H9 (cell line): ENCODE measurements around the gene CAMSAP2. TPM values are rescaled to one million over a fixed set of nuclear protein-coding genes. Genes with fewer than 3 reads are reported as not detected.

ENCODE experiments used
- DNase-seq: peaks from one replicate; pipeline ENCODE4 v3.0.0-alpha.2; 2017
- H2AFZ ChIP-seq: one replicate; pipeline ENCODE4 v1.6.1; 2013; ENCODE audit warnings: mild to moderate bottlenecking, low read length, control low read depth, moderate library complexity
- H2AK5ac ChIP-seq: 2 replicates; pipeline ENCODE4 v1.6.1; 2013; ENCODE audit warnings: low read length, control low read depth, mixed read lengths; ENCODE audit not compliant: insufficient read length
- H2BK120ac ChIP-seq: one replicate; pipeline ENCODE4 v1.6.1; 2013; ENCODE audit warnings: low read depth, mild to moderate bottlenecking, low read length, control low read depth, inconsistent platforms; ENCODE audit not compliant: poor library complexity, severe bottlenecking
- H2BK12ac ChIP-seq: 2 replicates; pipeline ENCODE4 v1.6.1; 2013; ENCODE audit warnings: low read length, control low read depth, mixed read lengths, low read depth; ENCODE audit not compliant: insufficient read length
- H2BK15ac ChIP-seq: 2 replicates; pipeline ENCODE4 v1.6.1; 2013; ENCODE audit warnings: low read depth, low read length, control low read depth
- H2BK20ac ChIP-seq: one replicate; pipeline ENCODE4 v1.6.1; 2013; ENCODE audit warnings: low read depth, mild to moderate bottlenecking, low read length, control low read depth, inconsistent platforms; ENCODE audit not compliant: poor library complexity, severe bottlenecking
- H2BK5ac ChIP-seq: 2 replicates; pipeline ENCODE4 v1.6.1; 2013; ENCODE audit warnings: low read length, control low read depth, mixed read lengths; ENCODE audit not compliant: insufficient read length
- H3K14ac ChIP-seq: 2 replicates; pipeline ENCODE4 v1.6.1; 2013; ENCODE audit warnings: low read length, control low read depth; ENCODE audit not compliant: insufficient read depth
- H3K18ac ChIP-seq: 2 replicates; pipeline ENCODE4 v1.6.1; 2013; ENCODE audit warnings: low read depth, mild to moderate bottlenecking, mixed read lengths, low read length, control low read depth; ENCODE audit not compliant: insufficient read length
- H3K23ac ChIP-seq: 2 replicates; pipeline ENCODE4 v1.6.1; 2013; ENCODE audit warnings: low read length, control low read depth, mixed read lengths, low read depth; ENCODE audit not compliant: insufficient read length
- H3K23me2 ChIP-seq: 2 replicates; pipeline ENCODE4 v1.6.1; 2013; ENCODE audit warnings: low read depth, mild to moderate bottlenecking, mixed read lengths, low read length, control low read depth; ENCODE audit not compliant: insufficient read length, poor library complexity, severe bottlenecking
- H3K27ac ChIP-seq: 2 replicates; pipeline ENCODE4 v1.5.1; 2013; ENCODE audit warnings: low read length, control low read depth, mixed read lengths, low read depth; ENCODE audit not compliant: insufficient read length
- H3K27me3 ChIP-seq: 2 replicates; pipeline ENCODE4 v1.6.1; 2013; ENCODE audit warnings: low read length, control low read depth, inconsistent platforms; ENCODE audit not compliant: insufficient read depth
- H3K4ac ChIP-seq: 2 replicates; pipeline ENCODE4 v1.6.1; 2013; ENCODE audit warnings: low read depth, mild to moderate bottlenecking, control low read depth, inconsistent platforms, low read length, moderate library complexity
- H3K4me1 ChIP-seq: 2 replicates; pipeline ENCODE4 v1.6.1; 2013; ENCODE audit warnings: low read length, control low read depth, inconsistent platforms; ENCODE audit not compliant: insufficient read depth
- H3K4me2 ChIP-seq: 2 replicates; pipeline ENCODE4 v1.6.1; 2013; ENCODE audit warnings: low read length, control low read depth, mixed read lengths; ENCODE audit not compliant: insufficient read length, insufficient read depth
- H3K56ac ChIP-seq: 2 replicates; pipeline ENCODE4 v1.6.1; 2013; ENCODE audit warnings: low read depth, mild to moderate bottlenecking, mixed read lengths, low read length, control low read depth; ENCODE audit not compliant: insufficient read length
- H3K79me1 ChIP-seq: 2 replicates; pipeline ENCODE4 v1.6.1; 2013; ENCODE audit warnings: low read depth, mild to moderate bottlenecking, moderate library complexity, low read length, control low read depth, inconsistent platforms; ENCODE audit not compliant: insufficient read depth, poor library complexity, severe bottlenecking
- H3K79me2 ChIP-seq: 2 replicates; pipeline ENCODE4 v1.6.1; 2013; ENCODE audit warnings: low read length, control low read depth, inconsistent platforms; ENCODE audit not compliant: insufficient read depth
- H3K9ac ChIP-seq: 2 replicates; pipeline ENCODE4 v1.6.1; 2013; ENCODE audit warnings: low read length, control low read depth, mixed read lengths; ENCODE audit not compliant: insufficient read length; ENCODE audit errors: extremely low read depth
- H3K9me3 ChIP-seq: one replicate; pipeline ENCODE4 v1.6.1; 2013; ENCODE audit warnings: low read depth, low read length, inconsistent platforms; ENCODE audit not compliant: control insufficient read depth
- H3T11ph ChIP-seq: one replicate; pipeline ENCODE4 v1.6.1; 2013; ENCODE audit warnings: mild to moderate bottlenecking, low read length, control low read depth, inconsistent platforms
- H4K20me1 ChIP-seq: one replicate; pipeline ENCODE4 v1.6.1; 2013; ENCODE audit not compliant: control insufficient read depth, insufficient read length, insufficient read depth
- H4K5ac ChIP-seq: 2 replicates; pipeline ENCODE4 v1.6.1; 2013; ENCODE audit warnings: low read depth, mild to moderate bottlenecking, mixed read lengths, low read length, control low read depth; ENCODE audit not compliant: insufficient read length
- H4K8ac ChIP-seq: replicated peaks from 2 replicates; pipeline ENCODE4 v1.6.1; 2013; ENCODE audit warnings: low read length, control low read depth, mixed read lengths, low read depth; ENCODE audit not compliant: insufficient read length
- H4K91ac ChIP-seq: 2 replicates; pipeline ENCODE4 v1.6.1; 2013; ENCODE audit warnings: low read depth, mild to moderate bottlenecking, moderate library complexity, mixed read lengths, low read length, control low read depth; ENCODE audit not compliant: insufficient read length
- H3K27ac Mint-ChIP-seq, 3 experiments: 2 replicates in 2 of 3; 3 replicates in 1 of 3; pipeline ENCODE4 v1.8.0; 2020 to 2021; ENCODE audit warnings: mixed read lengths in 3 of 3, mild to moderate bottlenecking in 1 of 3, moderate library complexity in 1 of 3
- H3K27me3 Mint-ChIP-seq: 2 replicates; pipeline ENCODE4 v1.8.0; 2021; ENCODE audit warnings: low read depth, mild to moderate bottlenecking, moderate library complexity, mixed read lengths
- H3K36me3 Mint-ChIP-seq, 3 experiments: 2 replicates in 2 of 3; 3 replicates in 1 of 3; pipeline ENCODE4 v1.8.0; 2020 to 2021; ENCODE audit warnings: low read depth in 3 of 3, mixed read lengths in 3 of 3; ENCODE audit not compliant: insufficient read depth in 1 of 3
- H3K4me1 Mint-ChIP-seq, 2 experiments: 2 replicates each; pipeline ENCODE4 v1.8.0; 2020; ENCODE audit warnings: mixed read lengths in 2 of 2
- H3K4me3 Mint-ChIP-seq, 2 experiments: 2 replicates in 1 of 2; 3 replicates in 1 of 2; pipeline ENCODE4 v1.8.0; 2020 to 2021; ENCODE audit warnings: mild to moderate bottlenecking in 2 of 2, mixed read lengths in 2 of 2, moderate library complexity in 1 of 2
- H3K9me3 Mint-ChIP-seq, 2 experiments: 2 replicates in 1 of 2; 3 replicates in 1 of 2; pipeline ENCODE4 v1.8.0; 2020; ENCODE audit warnings: mild to moderate bottlenecking in 2 of 2, mixed read lengths in 2 of 2, moderate library complexity in 1 of 2
- CTCF ChIP-seq: fragments of 200-600 bp; sonication (generic); conservative IDR thresholded peaks from 3 replicates; pipeline ENCODE4 v1.8.0; 2021; ENCODE audit warnings: antibody characterized with exemption, mild to moderate bottlenecking
- WGBS: extraction: QIAGEN DNeasy Blood & Tissue Kit; methylation state at CpG from one replicate; pipeline ENCODE4 v1.1.7; 2013; ENCODE audit warnings: missing lambda C conversion rate, low lambda C conversion rate, mixed read lengths; ENCODE audit not compliant: insufficient read length; ENCODE audit errors: extremely low coverage; 5-methylcytosine and 5-hydroxymethylcytosine counted together
- total RNA-seq: library from RNA; stranded (reverse); gene quantifications from 2 replicates; pipeline ENCODE4 v1.2.1, GENCODE V29; 2021

The CAMSAP2 gene
- total RNA-seq, 1 experiment from 2014 or later: 33.7 TPM

- H4K5ac ChIP-seq: no peak overlapping the region
- no peak overlapping the region for H2BK120ac ChIP-seq
- H2BK12ac ChIP-seq: no peak overlapping the region
- no peak overlapping the region for H4K8ac ChIP-seq
- H3K9me3 ChIP-seq: no peaks in the 10 kb centered on the region
- H3K27me3 ChIP-seq: no peaks in the 10 kb centered on the region
- Mint-ChIP-seq H3K36me3 (peaks cover 12 to 21% (median 20%) of the 10 kb centered on the region in 3 experiments; a peak in 6 of 7 replicates), H3K4me3 (no peak overlapping the region), H3K4me1 (no peaks in the 10 kb centered on the region), H3K9me3 (peaks cover 7 to 8% of the 10 kb centered on the region in 2 experiments; a peak in 4 of 5 replicates), H3K27me3 (no peaks in the 10 kb centered on the region), H3K27ac (no peak overlapping the region)
- TF ChIP-seq CTCF: no peak
- no peak overlapping the region for H2BK5ac ChIP-seq
- WGBS: no CpG with 5 or more reads among the region's 3 CpGs
- no peak overlapping the region for H3K56ac ChIP-seq
- no peak overlapping the region for H3T11ph ChIP-seq
- H3K23me2 ChIP-seq: no peaks in the 10 kb centered on the region
- H2BK20ac ChIP-seq: no peak overlapping the region
- no peak overlapping the region for H2AFZ ChIP-seq
- no peaks in the 10 kb centered on the region for H3K4me1 ChIP-seq
- no peak overlapping the region for H3K14ac ChIP-seq
- H4K91ac ChIP-seq: no peak overlapping the region
- no peak overlapping the region for H3K23ac ChIP-seq
- no peaks in the 10 kb centered on the region for H4K20me1 ChIP-seq
- no peak overlapping the region for H3K4ac ChIP-seq
- DNase-seq: no peak
- no peak overlapping the region for H2BK15ac ChIP-seq
- no peak overlapping the region for H3K18ac ChIP-seq
- no peak overlapping the region for H2AK5ac ChIP-seq
- H3K79me2 ChIP-seq: 0 out of 2 replicates have a peak, but pooled peaks cover 2% of the 10 kb centered on the region
- H3K9ac ChIP-seq: no peak overlapping the region
- H3K27ac ChIP-seq: no peak overlapping the region
- H3K79me1 ChIP-seq: no peaks in the 10 kb centered on the region
- H3K4me2 ChIP-seq: no peak overlapping the region
These were observed 97.5 kb downstream of the CAMSAP2 start for GRCh38 chr1:200836213-200836612.
